ENCODE data around the gene KANSL1. TPM values are rescaled to one million over a fixed set of nuclear protein-coding genes. Genes with fewer than 3 reads are reported as not detected.
"Not testable (repeated sequence)": the region's sequence is repeated elsewhere in the genome, so short reads cannot be mapped to it uniquely, and the experiment has no call there.

The KANSL1 gene
- total RNA-seq, 1 donor from 2014 or later, result 56.2 TPM

DNA sequence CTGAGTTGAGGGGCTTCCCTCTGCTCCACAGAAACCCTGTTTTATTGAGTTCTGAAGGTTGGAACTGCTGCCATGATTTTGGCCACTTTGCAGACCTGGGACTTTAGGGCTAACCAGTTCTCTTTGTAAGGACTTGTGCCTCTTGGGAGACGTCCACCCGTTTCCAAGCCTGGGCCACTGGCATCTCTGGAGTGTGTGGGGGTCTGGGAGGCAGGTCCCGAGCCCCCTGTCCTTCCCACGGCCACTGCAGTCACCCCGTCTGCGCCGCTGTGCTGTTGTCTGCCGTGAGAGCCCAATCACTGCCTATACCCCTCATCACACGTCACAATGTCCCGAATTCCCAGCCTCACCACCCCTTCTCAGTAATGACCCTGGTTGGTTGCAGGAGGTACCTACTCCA, 168.2 kb downstream of the KANSL1 start:
- Histone ChIP-seq H3K4me3 (ENCODE audit: low read depth, low read length) (no peak overlapping the region), H3K27me3 (ENCODE audit: control insufficient read depth, insufficient read depth, low read length) (no peaks in the 10 kb centered on the region), H3K36me3 (ENCODE audit: control insufficient read depth, insufficient read depth, low read length) (no peaks in the 10 kb centered on the region)
- DNase-seq (ENCODE audit: low read depth), result no peak
- no peak for TF ChIP-seq CTCF (IDR thresholded peaks at IDR 0.05; ENCODE audit: insufficient read depth, low read length, poor library complexity, severe bottlenecking)

DNA sequence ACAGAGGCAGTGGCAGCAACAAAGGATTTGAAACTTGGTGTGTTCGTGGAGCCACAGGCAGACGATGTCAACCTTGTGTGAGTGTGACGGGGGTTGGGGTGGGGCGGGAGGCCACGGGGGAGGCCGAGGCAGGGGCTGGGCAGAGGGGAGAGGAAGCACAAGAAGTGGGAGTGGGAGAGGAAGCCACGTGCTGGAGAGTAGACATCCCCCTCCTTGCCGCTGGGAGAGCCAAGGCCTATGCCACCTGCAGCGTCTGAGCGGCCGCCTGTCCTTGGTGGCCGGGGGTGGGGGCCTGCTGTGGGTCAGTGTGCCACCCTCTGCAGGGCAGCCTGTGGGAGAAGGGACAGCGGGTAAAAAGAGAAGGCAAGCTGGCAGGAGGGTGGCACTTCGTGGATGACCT, 168.6 kb downstream of the KANSL1 start:
- DNase-seq (ENCODE audit: low read depth), result no peak
- H3K4me3 ChIP-seq (ENCODE audit: low read depth, low read length), result no peak overlapping the region
- no peaks in the 10 kb centered on the region for H3K36me3 ChIP-seq (ENCODE audit: control insufficient read depth, insufficient read depth, low read length)
- no peak for TF ChIP-seq CTCF (IDR thresholded peaks at IDR 0.05; ENCODE audit: insufficient read depth, low read length, poor library complexity, severe bottlenecking)
- no peaks in the 10 kb centered on the region for H3K27me3 ChIP-seq (ENCODE audit: control insufficient read depth, insufficient read depth, low read length)

GRCh38 chr17:46023783-46024388, 169.3 kb downstream of the KANSL1 start:
- H3K27me3 ChIP-seq (ENCODE audit: control insufficient read depth, insufficient read depth, low read length), result no peaks in the 10 kb centered on the region
- no peak for TF ChIP-seq CTCF (IDR thresholded peaks at IDR 0.05; ENCODE audit: insufficient read depth, low read length, poor library complexity, severe bottlenecking)
- H3K36me3 ChIP-seq (ENCODE audit: control insufficient read depth, insufficient read depth, low read length), result no peaks in the 10 kb centered on the region
- no peak for DNase-seq (ENCODE audit: low read depth)
- H3K4me3 ChIP-seq (ENCODE audit: low read depth, low read length), result no peak overlapping the region

DNA sequence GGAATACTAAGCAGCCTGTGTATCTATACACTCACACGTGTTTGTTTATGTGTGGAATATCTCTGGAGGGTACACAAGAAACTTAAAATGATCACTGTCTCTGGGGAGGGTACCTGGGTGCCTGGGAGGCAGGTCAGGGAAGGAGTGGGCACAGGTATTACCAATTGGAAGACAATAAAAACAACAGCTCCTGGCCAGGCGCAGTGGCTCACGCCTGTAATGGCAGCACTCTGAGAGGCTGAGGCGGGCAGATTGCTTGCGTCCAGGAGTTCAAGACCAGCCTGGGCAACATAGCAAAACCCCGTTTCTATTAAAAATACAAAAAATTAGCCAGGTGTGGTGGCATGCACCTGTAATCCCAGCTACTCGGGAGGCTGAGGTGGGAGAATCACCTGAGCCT, 169.9 kb downstream of the KANSL1 start:
- H3K4me3 ChIP-seq (ENCODE audit: low read depth, low read length); H3K27me3 ChIP-seq (ENCODE audit: control insufficient read depth, insufficient read depth, low read length); DNase-seq (ENCODE audit: low read depth); H3K36me3 ChIP-seq (ENCODE audit: control insufficient read depth, insufficient read depth, low read length): not testable (repeated sequence)

DNA sequence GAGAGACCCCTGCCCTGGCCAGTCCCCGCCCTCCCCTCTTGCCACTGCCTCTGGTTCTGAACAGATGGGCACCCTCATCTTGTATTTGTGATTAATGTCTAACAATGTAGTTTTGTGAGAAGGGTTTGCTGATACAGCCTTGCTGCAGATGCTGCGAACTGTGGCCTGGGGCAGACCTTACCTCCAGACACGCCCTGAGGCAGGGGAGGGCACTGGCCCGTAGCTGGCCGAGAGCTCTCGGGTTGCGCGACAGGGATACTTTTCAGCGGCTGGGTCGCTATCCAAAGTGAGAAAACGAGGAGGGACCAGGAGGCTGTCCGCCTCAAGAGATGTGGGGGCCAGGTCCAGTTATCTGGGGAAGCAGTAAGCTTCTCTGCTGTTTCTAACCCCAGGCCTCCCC, 172.2 kb downstream of the KANSL1 start:
- DNase-seq (ENCODE audit: low read depth), result no peak
- no peaks in the 10 kb centered on the region for H3K36me3 ChIP-seq (ENCODE audit: control insufficient read depth, insufficient read depth, low read length)
- H3K4me3 ChIP-seq (ENCODE audit: low read depth, low read length), result no peak overlapping the region
- TF ChIP-seq CTCF (IDR thresholded peaks at IDR 0.05; ENCODE audit: insufficient read depth, low read length, poor library complexity, severe bottlenecking), result no peak
- no peaks in the 10 kb centered on the region for H3K27me3 ChIP-seq (ENCODE audit: control insufficient read depth, insufficient read depth, low read length)

DNA sequence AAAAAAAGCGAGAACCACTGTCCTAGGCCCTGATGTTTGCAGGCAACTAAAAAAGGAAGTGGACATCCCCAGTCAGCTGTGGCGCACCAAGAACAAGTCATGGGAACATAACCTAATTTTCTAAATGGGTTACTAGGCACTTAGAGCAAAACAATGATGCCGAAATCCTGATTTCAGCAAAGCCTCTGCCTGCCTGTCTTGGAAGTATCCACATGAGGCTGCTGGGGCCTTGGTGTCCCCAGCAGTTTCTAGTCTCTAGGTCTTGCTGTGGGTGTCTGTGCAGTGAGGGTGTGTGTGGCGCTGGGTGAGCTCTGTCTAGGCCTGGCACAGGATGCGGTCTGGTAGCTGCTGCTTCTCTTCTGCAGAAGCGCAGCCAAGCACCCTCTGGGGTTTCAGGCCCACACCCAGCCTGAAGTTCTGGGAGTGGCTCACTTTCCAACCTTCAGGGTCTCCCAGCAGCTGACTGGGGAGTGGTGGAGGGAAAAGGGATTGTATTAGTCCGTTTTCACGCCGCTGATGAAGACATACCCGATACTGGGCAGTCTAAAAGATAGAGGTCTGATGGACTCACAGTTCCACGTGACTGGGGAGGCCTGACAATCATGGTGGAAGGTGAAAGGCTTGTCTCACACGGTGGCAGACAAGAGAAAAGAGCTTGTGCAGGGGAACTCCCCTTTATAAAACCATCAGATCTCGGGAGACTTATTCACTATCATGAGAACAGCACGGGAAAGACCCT, 173.0 kb downstream of the KANSL1 start:
- no peaks in the 10 kb centered on the region for H3K36me3 ChIP-seq (ENCODE audit: control insufficient read depth, insufficient read depth, low read length)
- H3K4me3 ChIP-seq (ENCODE audit: low read depth, low read length), result no peak overlapping the region
- TF ChIP-seq CTCF (IDR thresholded peaks at IDR 0.05; ENCODE audit: insufficient read depth, low read length, poor library complexity, severe bottlenecking), result no peak
- no peaks in the 10 kb centered on the region for H3K27me3 ChIP-seq (ENCODE audit: control insufficient read depth, insufficient read depth, low read length)
- DNase-seq (ENCODE audit: low read depth), result no peak

GRCh38 chr17:46019408-46019925, 173.8 kb downstream of the KANSL1 start:
- not testable (repeated sequence) for H3K4me3 ChIP-seq (ENCODE audit: low read depth, low read length); H3K27me3 ChIP-seq (ENCODE audit: control insufficient read depth, insufficient read depth, low read length); H3K36me3 ChIP-seq (ENCODE audit: control insufficient read depth, insufficient read depth, low read length); DNase-seq (ENCODE audit: low read depth)
